ENCODE results near the gene FGD5. TPM values are rescaled to one million over a fixed set of nuclear protein-coding genes. Genes with fewer than 3 reads are reported as not detected.

The FGD5 gene
- total RNA-seq, 1 donor from 2014 or later = 0.24 TPM

GRCh38 chr3:14897266-14897665 is 78.5 kb downstream of the FGD5 start:
- Histone ChIP-seq H3K79me2 (ENCODE audit: low read depth) (no peaks in the 10 kb centered on the region), H3K9ac (no peak overlapping the region), H3K36me3 (no peaks in the 10 kb centered on the region), H3K9me3 (ENCODE audit: low read depth) (no peaks in the 10 kb centered on the region), H3K4me1 (peaks cover 13% of the 10 kb centered on the region), H4K20me1 (ENCODE audit: low read depth) (no peaks in the 10 kb centered on the region), H3K4me3 (no peak overlapping the region), H3F3A (ENCODE audit: low read depth) (no peaks in the 10 kb centered on the region), H3K27ac (no peak overlapping the region), H3K27me3 (no peaks in the 10 kb centered on the region), H3K4me2 (no peak overlapping the region), H2AFZ (replicated peaks) (no peak overlapping the region)
- H3K27me3 Mint-ChIP-seq (ENCODE audit: insufficient read depth, low read depth) = peaks cover 2% of the 10 kb centered on the region
- H3K4me3 Mint-ChIP-seq = no peak overlapping the region
- H3K4me1 Mint-ChIP-seq = peaks cover 6% of the 10 kb centered on the region
- no peaks in the 10 kb centered on the region for H3K36me3 Mint-ChIP-seq
- H3K9me3 Mint-ChIP-seq = no peaks in the 10 kb centered on the region
- no peak overlapping the region for H3K27ac Mint-ChIP-seq
- TF ChIP-seq CTCF (IDR thresholded peaks at IDR 0.05) = no peak
- TF ChIP-seq EZH2phosphoT487 (IDR thresholded peaks at IDR 0.05) = no peak
- no peak for TF ChIP-seq EZH2 (IDR thresholded peaks at IDR 0.05)
- no peak for DNase-seq (ENCODE audit: low spot score)

GRCh38 chr3:14898929-14899328 is 80.2 kb downstream of the FGD5 start:
- Mint-ChIP-seq H3K4me1 (peaks cover 6% of the 10 kb centered on the region), H3K27me3 (ENCODE audit: insufficient read depth, low read depth) (peaks cover 2% of the 10 kb centered on the region), H3K36me3 (no peaks in the 10 kb centered on the region), H3K27ac (no peak overlapping the region), H3K9me3 (no peaks in the 10 kb centered on the region), H3K4me3 (no peak overlapping the region)
- H3K79me2 ChIP-seq (ENCODE audit: low read depth) = no peaks in the 10 kb centered on the region
- H3K36me3 ChIP-seq = no peaks in the 10 kb centered on the region
- H3K4me1 ChIP-seq = peaks cover 13% of the 10 kb centered on the region
- no peak overlapping the region for H2AFZ ChIP-seq (replicated peaks)
- no peak overlapping the region for H3K4me3 ChIP-seq
- DNase-seq (ENCODE audit: low spot score) = no peak
- no peaks in the 10 kb centered on the region for H3F3A ChIP-seq (ENCODE audit: low read depth)
- no peak overlapping the region for H3K4me2 ChIP-seq
- no peak for TF ChIP-seq CTCF (IDR thresholded peaks at IDR 0.05)
- H3K27me3 ChIP-seq = no peaks in the 10 kb centered on the region
- H3K9ac ChIP-seq = no peak overlapping the region
- no peaks in the 10 kb centered on the region for H3K9me3 ChIP-seq (ENCODE audit: low read depth)
- no peak overlapping the region for H3K27ac ChIP-seq
- no peaks in the 10 kb centered on the region for H4K20me1 ChIP-seq (ENCODE audit: low read depth)

GRCh38 chr3:14899993-14900618 is 81.3 kb downstream of the FGD5 start:
- peaks cover 2% of the 10 kb centered on the region for H3K27me3 Mint-ChIP-seq (ENCODE audit: insufficient read depth, low read depth)
- H2AFZ ChIP-seq (replicated peaks) = no peak overlapping the region
- H3K4me1 Mint-ChIP-seq = peaks cover 6% of the 10 kb centered on the region
- H3K4me3 Mint-ChIP-seq = no peak overlapping the region
- no peak for TF ChIP-seq EZH2phosphoT487 (IDR thresholded peaks at IDR 0.05)
- no peak for TF ChIP-seq EZH2 (IDR thresholded peaks at IDR 0.05)
- no peak overlapping the region for H3K4me3 ChIP-seq
- no peaks in the 10 kb centered on the region for H3F3A ChIP-seq (ENCODE audit: low read depth)
- no peak overlapping the region for H3K9ac ChIP-seq
- H3K4me1 ChIP-seq = peaks cover 13% of the 10 kb centered on the region
- peaks cover 2% of the 10 kb centered on the region for H3K9me3 Mint-ChIP-seq
- no peak for DNase-seq (ENCODE audit: low spot score)
- no peaks in the 10 kb centered on the region for H3K9me3 ChIP-seq (ENCODE audit: low read depth)
- no peaks in the 10 kb centered on the region for H4K20me1 ChIP-seq (ENCODE audit: low read depth)
- no peaks in the 10 kb centered on the region for H3K79me2 ChIP-seq (ENCODE audit: low read depth)
- H3K36me3 Mint-ChIP-seq = no peaks in the 10 kb centered on the region
- peak overlapping the region; percentile 26 for H3K27ac Mint-ChIP-seq
- no peak overlapping the region for H3K4me2 ChIP-seq
- no peaks in the 10 kb centered on the region for H3K27me3 ChIP-seq
- no peak overlapping the region for H3K27ac ChIP-seq
- H3K36me3 ChIP-seq = no peaks in the 10 kb centered on the region

Data from neural progenitor cell (in vitro differentiated cells).